Parathyroid adenoma (tissue), 2 donors: ENCODE data around the gene PKNOX1.
"Not testable (repeated sequence)": the region's sequence is repeated elsewhere in the genome, so short reads cannot be mapped to it uniquely, and the experiment has no call there.

ENCODE experiments used
- H2AFZ ChIP-seq: fragments of 300-600 bp; sonication (generic); one replicate; pipeline ENCODE4 v1.7.0; 2017; ENCODE audit warnings: antibody characterized with exemption, mild to moderate bottlenecking
- H3K27ac ChIP-seq: fragments of 300-600 bp; sonication (generic); one replicate; pipeline ENCODE4 v1.7.0; 2017
- H3K27me3 ChIP-seq: fragments of 300-600 bp; sonication (generic); one replicate; pipeline ENCODE4 v1.7.0; 2017; ENCODE audit warnings: low read length; ENCODE audit not compliant: control insufficient read depth, insufficient read depth
- H3K36me3 ChIP-seq: fragments of 300-600 bp; sonication (generic); one replicate; pipeline ENCODE4 v1.7.0; 2017; ENCODE audit warnings: low read length; ENCODE audit not compliant: control insufficient read depth, insufficient read depth
- H3K4me1 ChIP-seq: fragments of 300-600 bp; sonication (generic); one replicate; pipeline ENCODE4 v1.7.0; 2017; ENCODE audit warnings: control low read depth
- H3K4me2 ChIP-seq: fragments of 300-600 bp; sonication (generic); one replicate; pipeline ENCODE4 v1.7.0; 2017; ENCODE audit warnings: low read length
- H3K4me3 ChIP-seq: fragments of 300-600 bp; sonication (generic); one replicate; pipeline ENCODE4 v1.7.0; 2017; ENCODE audit warnings: low read depth, low read length
- H3K79me2 ChIP-seq: fragments of 300-600 bp; sonication (generic); one replicate; pipeline ENCODE4 v1.7.0; 2017; ENCODE audit warnings: control low read depth
- H3K9ac ChIP-seq: fragments of 300-600 bp; sonication (generic); one replicate; pipeline ENCODE4 v1.7.0; 2017; ENCODE audit warnings: mild to moderate bottlenecking
- H3K9me3 ChIP-seq: fragments of 300-600 bp; sonication (generic); one replicate; pipeline ENCODE4 v1.7.0; 2017; ENCODE audit warnings: low read length; ENCODE audit not compliant: control insufficient read depth
- CTCF ChIP-seq: fragments of 300-600 bp; sonication (generic); IDR thresholded peaks from one replicate; pipeline ENCODE4 v1.7.0; 2017; ENCODE audit warnings: antibody characterized with exemption, mild to moderate bottlenecking
- donor health status: primary hyperparathyroidism.

The PKNOX1 gene

DNA sequence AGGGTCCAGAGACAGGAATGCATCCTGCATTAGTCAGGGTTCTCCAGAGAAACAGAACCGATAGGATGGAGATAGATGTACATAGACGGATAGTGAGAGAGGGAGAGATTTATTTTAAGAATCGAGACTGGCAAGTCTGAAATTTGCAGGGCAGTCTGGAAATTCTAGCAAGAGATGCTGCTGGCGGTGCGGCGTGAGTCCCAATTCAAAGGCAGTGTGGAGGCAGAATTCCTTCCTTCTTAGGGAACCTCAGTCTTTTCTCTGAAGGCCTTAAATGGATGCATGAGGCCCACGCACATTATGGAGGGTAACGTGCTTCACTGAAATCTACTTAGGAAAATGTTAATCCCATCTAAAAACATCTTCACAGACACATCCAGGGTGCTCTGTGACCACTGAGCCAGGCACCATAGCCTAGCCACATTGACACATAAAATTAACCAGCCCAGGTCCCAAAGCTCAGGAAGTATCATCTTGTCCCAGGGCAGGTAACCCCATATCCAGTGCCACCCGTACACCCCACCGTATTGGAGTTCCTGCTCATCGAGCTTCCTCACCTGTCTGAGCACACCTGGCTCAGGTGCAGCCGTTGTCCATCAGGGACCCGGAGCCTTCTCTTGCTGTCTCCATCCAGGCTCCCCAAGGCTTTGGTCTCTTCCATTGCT lies 9.7 kb upstream of the PKNOX1 start:
- no peak overlapping the region for H3K9ac ChIP-seq
- no peaks in the 10 kb centered on the region for H3K79me2 ChIP-seq
- H2AFZ ChIP-seq = no peak overlapping the region
- H3K9me3 ChIP-seq = no peaks in the 10 kb centered on the region
- no peaks in the 10 kb centered on the region for H3K36me3 ChIP-seq
- no peak overlapping the region for H3K4me2 ChIP-seq
- H3K27ac ChIP-seq = no peak overlapping the region
- TF ChIP-seq CTCF = no peak
- no peak overlapping the region for H3K4me3 ChIP-seq
- H3K4me1 ChIP-seq = no peaks in the 10 kb centered on the region
- no peaks in the 10 kb centered on the region for H3K27me3 ChIP-seq

GRCh38 chr21:42965211-42965560 lies 9.2 kb upstream of the PKNOX1 start:
- no peak overlapping the region for H3K27ac ChIP-seq
- no peak overlapping the region for H3K4me2 ChIP-seq
- H3K27me3 ChIP-seq = no peaks in the 10 kb centered on the region
- H3K79me2 ChIP-seq = no peaks in the 10 kb centered on the region
- H3K9ac ChIP-seq = no peak overlapping the region
- TF ChIP-seq CTCF = no peak
- H3K4me1 ChIP-seq = no peaks in the 10 kb centered on the region
- no peak overlapping the region for H3K4me3 ChIP-seq
- no peaks in the 10 kb centered on the region for H3K9me3 ChIP-seq
- no peaks in the 10 kb centered on the region for H3K36me3 ChIP-seq
- H2AFZ ChIP-seq = no peak overlapping the region

GRCh38 chr21:42967616-42968015 lies 6.7 kb upstream of the PKNOX1 start:
- not testable (repeated sequence) for H3K4me2 ChIP-seq, H2AFZ ChIP-seq, H3K27me3 ChIP-seq, H3K79me2 ChIP-seq, H3K36me3 ChIP-seq, H3K9me3 ChIP-seq, H3K4me1 ChIP-seq, H3K9ac ChIP-seq, H3K4me3 ChIP-seq, H3K27ac ChIP-seq

DNA sequence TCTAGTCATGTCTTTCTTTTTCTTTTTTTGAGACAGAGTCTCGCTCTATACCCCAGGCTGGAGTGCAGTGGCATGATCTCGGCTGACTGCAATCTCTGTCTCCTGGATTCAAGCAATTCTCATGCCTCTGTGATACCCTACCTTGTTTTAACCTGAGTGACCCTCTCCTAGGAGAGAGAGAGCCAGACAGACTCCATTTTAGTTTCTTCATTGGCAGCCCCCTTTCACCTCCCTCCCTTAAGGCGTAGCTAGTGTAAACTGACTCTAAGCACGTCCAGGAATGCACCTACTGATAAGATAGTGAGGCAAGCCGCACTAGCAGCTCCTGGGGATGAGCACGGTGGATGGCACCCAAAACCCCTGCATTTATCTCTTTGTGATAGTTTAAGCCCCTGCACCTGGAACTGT lies 5.2 kb upstream of the PKNOX1 start:
- Histone ChIP-seq H3K36me3 (no peaks in the 10 kb centered on the region), H3K4me3 (no peak overlapping the region), H3K27me3 (no peaks in the 10 kb centered on the region), H3K9ac (no peak overlapping the region), H3K4me1 (no peaks in the 10 kb centered on the region), H3K27ac (no peak overlapping the region), H3K9me3 (no peaks in the 10 kb centered on the region), H2AFZ (no peak overlapping the region), H3K79me2 (no peaks in the 10 kb centered on the region), H3K4me2 (no peak overlapping the region)
- no peak for TF ChIP-seq CTCF

DNA sequence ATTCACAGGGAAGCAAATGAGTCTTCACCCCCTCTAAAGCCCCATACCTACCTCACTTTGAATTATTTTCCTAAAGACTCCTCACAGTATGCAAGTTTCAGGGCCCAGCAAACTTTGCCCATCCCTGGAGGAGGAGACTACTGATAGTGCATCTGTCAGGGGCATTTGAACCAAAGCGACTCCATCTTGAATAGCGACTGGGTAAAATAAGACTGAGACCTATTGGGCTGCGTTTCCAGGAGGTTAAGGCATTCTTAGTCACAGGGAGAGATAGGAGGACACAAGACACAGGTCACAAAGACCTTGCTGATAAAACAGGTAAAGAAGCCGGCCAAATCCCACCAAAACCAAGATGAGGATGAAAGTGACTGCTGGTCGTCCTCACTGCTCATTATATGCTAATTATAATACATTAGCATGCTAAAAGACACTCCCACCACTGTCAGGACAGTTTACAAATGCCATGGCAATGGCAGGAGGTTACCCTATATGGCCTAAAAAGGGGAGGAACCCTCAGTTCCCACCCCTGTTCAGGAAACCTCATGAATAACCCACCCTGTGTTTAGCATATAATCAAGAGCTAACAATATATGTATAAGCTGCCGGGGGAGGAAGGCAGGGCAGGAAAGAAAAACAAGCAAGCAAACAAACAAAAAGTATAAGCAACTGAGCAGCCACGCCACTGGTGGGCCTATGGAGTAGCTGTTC lies 3.3 kb upstream of the PKNOX1 start:
- no peaks in the 10 kb centered on the region for H3K79me2 ChIP-seq
- no peak overlapping the region for H3K4me3 ChIP-seq
- H3K27me3 ChIP-seq = no peaks in the 10 kb centered on the region
- H3K27ac ChIP-seq = no peak overlapping the region
- H3K4me1 ChIP-seq = no peaks in the 10 kb centered on the region
- H3K9me3 ChIP-seq = no peaks in the 10 kb centered on the region
- TF ChIP-seq CTCF = no peak
- H2AFZ ChIP-seq = no peak overlapping the region
- no peak overlapping the region for H3K9ac ChIP-seq
- H3K36me3 ChIP-seq = no peaks in the 10 kb centered on the region
- no peak overlapping the region for H3K4me2 ChIP-seq
